ENCODE measurements around the gene CRYBB1.

CRYBB1 gene

DNA sequence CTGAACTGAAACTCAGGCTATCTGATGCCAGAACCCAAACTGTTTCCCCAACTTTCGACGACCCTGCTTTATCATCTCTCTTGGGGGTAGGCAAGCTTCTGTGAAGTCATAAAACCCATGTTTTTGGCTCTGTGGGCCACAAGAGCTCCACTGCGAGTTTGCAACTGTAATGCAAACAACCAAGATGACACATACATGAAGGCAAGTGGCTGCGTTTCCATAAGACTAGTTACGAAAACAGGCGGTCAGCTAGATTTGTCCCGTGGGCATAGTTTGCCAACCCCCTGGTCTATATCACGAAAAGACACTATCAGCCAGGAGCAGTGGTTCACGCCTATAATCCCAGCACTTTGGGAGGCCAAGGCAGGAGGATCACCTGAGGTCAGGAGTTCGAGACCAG, 65.4 kb downstream of the CRYBB1 start:
- DNase-seq (ENCODE audit: low read depth): no peak

DNA sequence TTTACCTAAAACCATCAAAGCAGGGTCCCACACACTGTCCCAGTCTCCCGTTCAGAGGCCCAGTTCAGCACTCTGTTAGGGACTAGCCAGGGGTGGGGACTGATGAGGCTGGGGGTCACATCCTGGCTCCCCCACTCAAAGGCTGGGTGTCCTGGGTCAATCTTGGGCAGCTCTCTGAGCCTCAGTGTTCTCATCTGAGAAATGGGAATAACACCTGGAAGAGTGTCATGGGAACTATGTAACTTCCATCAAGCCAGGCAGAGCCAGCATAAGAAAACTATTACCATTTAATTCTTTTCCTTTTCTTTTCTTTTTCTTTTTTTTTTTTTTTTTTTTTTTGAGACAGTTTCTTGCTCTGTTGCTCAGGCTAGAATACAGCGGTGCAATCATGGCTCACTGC, 66.3 kb downstream of the CRYBB1 start:
- DNase-seq (ENCODE audit: low read depth): no peak

DNA sequence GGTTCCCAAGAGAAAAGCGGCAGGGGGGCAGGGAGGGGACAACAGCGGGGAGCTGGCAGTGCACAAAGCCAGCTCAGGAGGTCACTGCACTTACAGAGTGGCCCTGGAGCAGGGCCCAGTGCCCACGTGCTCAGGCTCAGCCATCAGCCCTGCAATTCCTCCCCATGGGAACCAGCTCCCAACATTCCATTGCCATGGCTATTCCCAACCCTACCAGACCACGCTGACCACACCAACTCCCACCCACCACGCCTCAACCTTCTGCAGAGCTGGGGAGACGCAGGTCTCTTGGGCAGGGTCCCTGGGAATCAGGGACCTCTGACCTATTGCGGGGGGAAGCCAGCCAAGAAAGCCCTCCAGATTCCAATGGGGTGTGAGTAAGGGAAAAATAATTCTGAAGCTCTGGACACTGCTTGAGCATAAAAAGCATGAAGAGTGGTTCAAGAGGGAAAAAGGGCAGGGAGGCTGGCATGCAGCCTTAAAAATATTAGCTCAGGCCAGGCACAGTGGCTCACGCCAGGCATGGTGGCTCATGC, 67.3 kb downstream of the CRYBB1 start:
- DNase-seq (ENCODE audit: low read depth): no peak

DNA sequence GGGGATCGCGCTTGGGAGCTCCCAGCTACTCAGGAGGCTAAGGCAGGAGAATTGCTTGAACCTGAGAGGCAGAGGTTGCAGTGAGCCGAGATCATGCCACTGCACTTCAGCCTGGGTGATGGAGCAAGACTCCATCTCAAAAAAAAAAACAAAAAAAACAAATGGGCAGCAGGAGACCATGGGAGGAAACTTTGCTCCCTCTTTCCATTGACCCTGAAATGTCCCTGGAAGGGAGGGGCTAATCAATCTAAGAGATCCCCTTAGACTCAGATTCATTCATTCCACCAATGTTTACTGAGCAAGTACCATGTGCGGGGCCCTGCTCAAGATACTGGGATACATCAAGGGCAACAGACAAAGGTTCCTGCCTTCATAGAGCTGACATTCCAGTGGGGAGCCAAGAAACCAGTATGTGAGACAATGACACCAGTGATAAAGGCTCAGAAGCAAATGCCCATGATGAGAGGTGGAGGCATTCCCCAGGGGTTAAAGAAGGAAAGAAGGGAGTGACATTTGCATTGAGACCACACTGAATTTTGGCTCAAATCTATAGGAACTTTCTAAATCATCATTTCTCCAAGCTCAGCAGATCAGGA, 67.8 kb downstream of the CRYBB1 start:
- no peak for DNase-seq (ENCODE audit: low read depth)

Data from stimulated activated CD8-positive, alpha-beta memory T cell treated with anti-CD3 and anti-CD28 coated beads, Interleukin-15, amount 100 ng/mL, for 1 hour (primary cell).